HFF-Myc (cell line): ENCODE data around the gene LTN1.
A peak's percentile ranks its signal among the peaks of the same experiment; 100 is the strongest.
"Not testable (repeated sequence)": the region's sequence is repeated elsewhere in the genome, so short reads cannot be mapped to it uniquely, and the experiment has no call there.

Experiments
- DNase-seq: peaks from one replicate; pipeline ENCODE4 v3.0.0-alpha.2; 2011; ENCODE audit warnings: low read depth; ENCODE audit errors: extremely low read depth
- H3K4me3 ChIP-seq: replicated peaks from 2 replicates; pipeline ENCODE4 v1.5.1; 2011; ENCODE audit warnings: low read depth, mild to moderate bottlenecking, control low read depth, low read length
- TF ChIP-seq, protein P1 (sequence below): IDR thresholded peaks from 2 replicates; pipeline ENCODE4 v1.5.1; 2012; ENCODE audit warnings: mild to moderate bottlenecking, low read depth, low read length, control low read depth; ENCODE audit errors: missing control alignments

The LTN1 gene

GRCh38 chr21:29025328-29025713 is 32.6 kb upstream of the LTN1 start:
- DNase-seq, result no peak
- TF ChIP-seq, protein P1, sequence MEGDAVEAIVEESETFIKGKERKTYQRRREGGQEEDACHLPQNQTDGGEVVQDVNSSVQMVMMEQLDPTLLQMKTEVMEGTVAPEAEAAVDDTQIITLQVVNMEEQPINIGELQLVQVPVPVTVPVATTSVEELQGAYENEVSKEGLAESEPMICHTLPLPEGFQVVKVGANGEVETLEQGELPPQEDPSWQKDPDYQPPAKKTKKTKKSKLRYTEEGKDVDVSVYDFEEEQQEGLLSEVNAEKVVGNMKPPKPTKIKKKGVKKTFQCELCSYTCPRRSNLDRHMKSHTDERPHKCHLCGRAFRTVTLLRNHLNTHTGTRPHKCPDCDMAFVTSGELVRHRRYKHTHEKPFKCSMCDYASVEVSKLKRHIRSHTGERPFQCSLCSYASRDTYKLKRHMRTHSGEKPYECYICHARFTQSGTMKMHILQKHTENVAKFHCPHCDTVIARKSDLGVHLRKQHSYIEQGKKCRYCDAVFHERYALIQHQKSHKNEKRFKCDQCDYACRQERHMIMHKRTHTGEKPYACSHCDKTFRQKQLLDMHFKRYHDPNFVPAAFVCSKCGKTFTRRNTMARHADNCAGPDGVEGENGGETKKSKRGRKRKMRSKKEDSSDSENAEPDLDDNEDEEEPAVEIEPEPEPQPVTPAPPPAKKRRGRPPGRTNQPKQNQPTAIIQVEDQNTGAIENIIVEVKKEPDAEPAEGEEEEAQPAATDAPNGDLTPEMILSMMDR, result no peak
- H3K4me3 ChIP-seq, result peak overlapping the region; percentile 84

DNA sequence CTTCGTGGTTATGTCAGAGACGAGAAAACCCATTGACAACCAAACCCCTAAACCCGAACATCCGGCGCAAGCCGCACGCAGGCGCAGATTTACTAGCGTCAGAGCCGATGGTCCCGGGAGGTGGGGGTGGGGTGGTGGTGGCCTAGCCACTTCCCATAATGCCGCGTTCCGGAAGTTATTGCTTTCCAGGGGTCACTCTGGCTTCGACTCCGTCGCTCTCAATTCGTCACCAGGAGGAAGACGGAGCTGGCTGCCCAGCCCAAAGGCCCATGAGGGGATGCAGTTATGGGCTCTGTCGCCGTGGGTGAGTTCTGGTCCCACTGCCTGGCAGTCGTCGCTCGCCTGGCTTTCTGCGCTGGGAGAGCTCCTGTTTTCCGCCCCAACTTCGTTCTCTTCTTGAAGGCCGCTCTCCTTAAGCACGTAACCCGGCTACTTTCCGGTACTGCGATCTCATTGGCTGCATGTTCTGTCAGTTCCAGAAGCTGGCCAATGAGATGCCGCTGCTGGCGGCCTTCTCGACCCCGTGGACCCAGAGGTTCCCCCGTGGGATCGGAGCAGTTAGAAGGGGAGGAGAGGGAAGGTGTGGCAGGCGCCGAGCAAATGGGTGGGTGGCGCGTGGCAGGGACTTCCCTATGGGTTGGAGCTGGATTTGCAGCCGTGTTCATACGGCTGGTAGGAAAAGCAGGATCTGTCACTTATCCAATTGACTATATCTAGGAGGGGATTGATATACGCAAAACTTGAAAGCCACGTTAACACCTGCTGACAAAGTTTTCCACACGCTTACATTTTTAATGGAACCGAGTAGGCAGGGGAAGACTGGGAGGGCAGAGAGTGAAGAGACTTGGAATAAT is 32.0 kb upstream of the LTN1 start, which contains the start of gene USP16:
Gene USP16 (plus strand): TSS at position 195 of the 854 bp plus-strand sequence. CDS start 3,246 bp downstream, outside the sequence.
- peak within 1 kb of the TSS; percentile 84 for H3K4me3 ChIP-seq
- DNase-seq, result peak; percentile 97
- TF ChIP-seq, protein P1, result no peak

DNA sequence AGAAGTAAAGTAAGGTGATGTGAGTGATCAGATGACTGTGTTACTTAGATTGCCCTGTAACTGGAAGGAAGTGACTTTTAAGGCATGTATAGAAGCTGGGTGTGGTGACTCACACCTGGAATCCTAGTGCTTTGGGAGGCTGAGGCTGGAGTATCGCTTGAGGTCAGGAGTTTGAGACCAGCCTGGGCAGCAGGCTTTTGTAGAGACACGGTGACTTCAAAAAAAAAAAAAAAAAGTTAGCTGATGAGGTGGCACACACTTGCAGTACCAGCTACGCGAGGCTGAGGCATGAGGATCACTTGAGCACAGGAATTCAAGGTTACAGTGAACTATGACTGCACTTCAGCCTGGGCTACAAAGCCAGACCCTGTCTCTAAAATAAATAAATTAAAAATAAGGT is 29.5 kb upstream of the LTN1 start:
- TF ChIP-seq, protein P1, result no peak
- DNase-seq, result no peak
- H3K4me3 ChIP-seq, result no peak overlapping the region

DNA sequence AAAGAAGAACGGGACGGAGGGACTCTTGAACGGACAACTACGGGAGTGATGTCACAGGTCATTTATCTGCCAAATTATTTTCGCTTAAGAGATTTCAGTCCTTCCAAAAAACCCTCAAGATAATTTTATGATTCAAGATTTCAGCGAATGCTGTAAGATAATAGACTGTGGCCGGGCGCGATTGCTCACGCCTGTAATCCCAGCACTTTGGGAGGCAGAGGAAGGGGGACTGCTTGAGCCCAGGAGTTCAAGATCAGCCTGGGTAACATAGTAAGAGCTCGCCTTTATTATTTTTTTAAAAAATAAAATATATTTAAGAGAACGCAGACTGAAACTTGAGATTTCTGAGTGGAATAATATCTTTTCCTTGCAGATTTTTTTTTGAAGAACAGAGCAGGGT is 25.9 kb upstream of the LTN1 start:
- TF ChIP-seq, protein P1, result no peak
- peak overlapping the region; percentile 90 for H3K4me3 ChIP-seq
- DNase-seq, result no peak

- TF ChIP-seq, protein P1, result no peak
- H3K4me3 ChIP-seq, result peak overlapping the region; percentile 90
- DNase-seq, result no peak
These were observed 25.1 kb upstream of the LTN1 start for GRCh38 chr21:29017639-29018237.

- DNase-seq, H3K4me3 ChIP-seq: not testable (repeated sequence)
These were observed 18.6 kb upstream of the LTN1 start for GRCh38 chr21:29011236-29011635.

DNA sequence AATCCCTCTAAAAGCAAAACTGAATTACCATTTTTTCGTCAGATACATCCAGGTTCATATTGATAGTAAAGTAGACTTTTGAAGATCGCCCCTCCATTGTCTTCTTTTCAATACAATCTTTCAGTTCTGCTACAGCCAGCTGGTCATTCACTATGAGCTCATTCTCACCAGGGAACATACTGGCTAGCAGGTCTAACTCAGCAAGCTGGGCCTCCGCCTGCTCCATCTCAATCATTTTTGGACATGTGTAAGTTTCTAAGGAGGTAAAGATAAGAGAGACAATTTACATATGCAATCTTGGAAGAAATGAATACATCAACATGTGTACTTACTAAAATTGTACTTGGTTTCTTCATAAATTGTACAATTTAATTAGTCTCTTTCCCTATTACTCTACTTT is 15.7 kb upstream of the LTN1 start:
- TF ChIP-seq, protein P1, result no peak
- DNase-seq, result no peak
- H3K4me3 ChIP-seq, result no peak overlapping the region
